Activated naive CD4-positive, alpha-beta T cell treated with anti-CD3 and anti-CD28 coated beads, Interleukin-2, amount 50 U/mL, for 24 hours (primary cell): ENCODE results near the gene PAPPA.

Experiments
- H3K27ac Mint-ChIP-seq: one replicate; pipeline ENCODE4 v1.8.0; 2021; ENCODE audit warnings: mild to moderate bottlenecking, mixed read lengths
- H3K27me3 Mint-ChIP-seq: one replicate; pipeline ENCODE4 v1.8.0; 2021; ENCODE audit warnings: mixed read lengths
- H3K36me3 Mint-ChIP-seq: one replicate; pipeline ENCODE4 v1.8.0; 2021; ENCODE audit warnings: mixed read lengths
- H3K4me1 Mint-ChIP-seq: one replicate; pipeline ENCODE4 v1.8.0; 2021; ENCODE audit warnings: mixed read lengths
- H3K4me3 Mint-ChIP-seq: one replicate; pipeline ENCODE4 v1.8.0; 2021; ENCODE audit warnings: mild to moderate bottlenecking, mixed read lengths
- H3K9me3 Mint-ChIP-seq: one replicate; pipeline ENCODE4 v1.8.0; 2021; ENCODE audit warnings: mixed read lengths

PAPPA gene

GRCh38 chr9:116390303-116391228 lies 237.0 kb downstream of the PAPPA start:
- Mint-ChIP-seq H3K27me3 (no peaks in the 10 kb centered on the region), H3K4me1 (no peaks in the 10 kb centered on the region), H3K4me3 (no peak overlapping the region), H3K9me3 (no peaks in the 10 kb centered on the region), H3K27ac (no peak overlapping the region), H3K36me3 (peaks cover 11% of the 10 kb centered on the region)

- H3K4me1 Mint-ChIP-seq, result no peaks in the 10 kb centered on the region
- no peaks in the 10 kb centered on the region for H3K27me3 Mint-ChIP-seq
- no peak overlapping the region for H3K4me3 Mint-ChIP-seq
- no peak overlapping the region for H3K27ac Mint-ChIP-seq
- no peaks in the 10 kb centered on the region for H3K9me3 Mint-ChIP-seq
- H3K36me3 Mint-ChIP-seq, result peaks cover 11% of the 10 kb centered on the region
These were observed 237.8 kb downstream of the PAPPA start for GRCh38 chr9:116391306-116391900.

- Mint-ChIP-seq H3K9me3 (no peaks in the 10 kb centered on the region), H3K4me3 (no peak overlapping the region), H3K27me3 (no peaks in the 10 kb centered on the region)
These were observed 239.6 kb downstream of the PAPPA start for GRCh38 chr9:116393198-116393597.

GRCh38 chr9:116394070-116394469 lies 240.5 kb downstream of the PAPPA start:
- no peaks in the 10 kb centered on the region for H3K4me1 Mint-ChIP-seq
- no peaks in the 10 kb centered on the region for H3K27me3 Mint-ChIP-seq
- H3K4me3 Mint-ChIP-seq, result no peak overlapping the region
- H3K27ac Mint-ChIP-seq, result no peak overlapping the region
- no peaks in the 10 kb centered on the region for H3K9me3 Mint-ChIP-seq
- H3K36me3 Mint-ChIP-seq, result peaks cover 13% of the 10 kb centered on the region

More at GRCh38 chr9:116393198-116393597, 239.6 kb downstream of the PAPPA start:
- Mint-ChIP-seq H3K4me1 (no peaks in the 10 kb centered on the region), H3K36me3 (peaks cover 11% of the 10 kb centered on the region), H3K27ac (no peak overlapping the region)

GRCh38 chr9:116394894-116395698 lies 241.5 kb downstream of the PAPPA start:
- Mint-ChIP-seq H3K4me1 (no peaks in the 10 kb centered on the region), H3K4me3 (no peak overlapping the region), H3K27ac (no peak overlapping the region), H3K27me3 (no peaks in the 10 kb centered on the region), H3K9me3 (no peaks in the 10 kb centered on the region), H3K36me3 (peaks cover 12% of the 10 kb centered on the region)

GRCh38 chr9:116395699-116396037 lies 242.1 kb downstream of the PAPPA start:
- Mint-ChIP-seq H3K4me3 (no peak overlapping the region), H3K36me3 (peaks cover 12% of the 10 kb centered on the region), H3K27me3 (no peaks in the 10 kb centered on the region), H3K9me3 (no peaks in the 10 kb centered on the region), H3K4me1 (no peaks in the 10 kb centered on the region), H3K27ac (no peak overlapping the region)

- no peaks in the 10 kb centered on the region for H3K27me3 Mint-ChIP-seq
- H3K4me3 Mint-ChIP-seq, result no peak overlapping the region
- H3K27ac Mint-ChIP-seq, result no peak overlapping the region
- H3K36me3 Mint-ChIP-seq, result peaks cover 5% of the 10 kb centered on the region
- peaks cover 6% of the 10 kb centered on the region for H3K9me3 Mint-ChIP-seq
- H3K4me1 Mint-ChIP-seq, result no peaks in the 10 kb centered on the region
These were observed 249.6 kb downstream of the PAPPA start for GRCh38 chr9:116403171-116403570.

- Mint-ChIP-seq H3K27me3 (no peaks in the 10 kb centered on the region), H3K36me3 (peaks cover 8% of the 10 kb centered on the region), H3K9me3 (peaks cover 6% of the 10 kb centered on the region), H3K4me1 (no peaks in the 10 kb centered on the region), H3K4me3 (no peak overlapping the region), H3K27ac (no peak overlapping the region)
These were observed 250.6 kb downstream of the PAPPA start for GRCh38 chr9:116404228-116404627.

- Mint-ChIP-seq H3K27me3 (no peaks in the 10 kb centered on the region), H3K4me1 (no peaks in the 10 kb centered on the region), H3K27ac (no peak overlapping the region), H3K9me3 (peaks cover 6% of the 10 kb centered on the region), H3K36me3 (peaks cover 8% of the 10 kb centered on the region), H3K4me3 (no peak overlapping the region)
These were observed 251.7 kb downstream of the PAPPA start for GRCh38 chr9:116405321-116405720.

- peaks cover 8% of the 10 kb centered on the region for H3K36me3 Mint-ChIP-seq
- H3K27me3 Mint-ChIP-seq, result no peaks in the 10 kb centered on the region
- no peaks in the 10 kb centered on the region for H3K4me1 Mint-ChIP-seq
- H3K4me3 Mint-ChIP-seq, result no peak overlapping the region
- no peak overlapping the region for H3K27ac Mint-ChIP-seq
- peaks cover 6% of the 10 kb centered on the region for H3K9me3 Mint-ChIP-seq
These were observed 252.9 kb downstream of the PAPPA start for GRCh38 chr9:116406469-116406868.

GRCh38 chr9:116409129-116409528 lies 255.5 kb downstream of the PAPPA start:
- Mint-ChIP-seq H3K9me3 (peaks cover 6% of the 10 kb centered on the region), H3K36me3 (peaks cover 8% of the 10 kb centered on the region), H3K4me1 (no peaks in the 10 kb centered on the region), H3K4me3 (no peak overlapping the region), H3K27ac (no peak overlapping the region), H3K27me3 (no peaks in the 10 kb centered on the region)

GRCh38 chr9:116409638-116410037 lies 256.0 kb downstream of the PAPPA start:
- Mint-ChIP-seq H3K9me3 (peaks cover 6% of the 10 kb centered on the region), H3K27me3 (no peaks in the 10 kb centered on the region), H3K4me3 (no peak overlapping the region), H3K36me3 (peaks cover 8% of the 10 kb centered on the region), H3K27ac (no peak overlapping the region), H3K4me1 (no peaks in the 10 kb centered on the region)

- Mint-ChIP-seq H3K36me3 (peaks cover 8% of the 10 kb centered on the region), H3K4me3 (no peak overlapping the region), H3K27me3 (no peaks in the 10 kb centered on the region), H3K9me3 (peaks cover 6% of the 10 kb centered on the region), H3K4me1 (no peaks in the 10 kb centered on the region), H3K27ac (no peak overlapping the region)
These were observed 257.9 kb downstream of the PAPPA start for GRCh38 chr9:116411506-116411905.

- Mint-ChIP-seq H3K4me1 (no peaks in the 10 kb centered on the region), H3K9me3 (no peaks in the 10 kb centered on the region), H3K4me3 (no peak overlapping the region), H3K36me3 (peaks cover 4% of the 10 kb centered on the region), H3K27ac (no peak overlapping the region), H3K27me3 (no peaks in the 10 kb centered on the region)
These were observed 260.8 kb downstream of the PAPPA start for GRCh38 chr9:116414374-116414773.

GRCh38 chr9:116416421-116416820 lies 262.8 kb downstream of the PAPPA start:
- H3K9me3 Mint-ChIP-seq, result no peaks in the 10 kb centered on the region
- no peak overlapping the region for H3K27ac Mint-ChIP-seq
- H3K4me1 Mint-ChIP-seq, result no peaks in the 10 kb centered on the region
- H3K4me3 Mint-ChIP-seq, result no peak overlapping the region
- H3K36me3 Mint-ChIP-seq, result peaks cover 11% of the 10 kb centered on the region
- no peaks in the 10 kb centered on the region for H3K27me3 Mint-ChIP-seq

GRCh38 chr9:116417464-116417863 lies 263.9 kb downstream of the PAPPA start:
- Mint-ChIP-seq H3K9me3 (no peaks in the 10 kb centered on the region), H3K27ac (no peak overlapping the region), H3K4me3 (no peak overlapping the region), H3K36me3 (peaks cover 11% of the 10 kb centered on the region), H3K4me1 (no peaks in the 10 kb centered on the region), H3K27me3 (no peaks in the 10 kb centered on the region)
